WTC11 (cell line): ENCODE measurements around the gene EP400. TPM values are rescaled to one million over a fixed set of nuclear protein-coding genes. Genes with fewer than 3 reads are reported as not detected.

Experiments used
- ATAC-seq: fragments of 200-7000 bp; cut with Tn5 transposase; 2 replicates; pipeline ENCODE4 v1.10.0; 2021; ENCODE audit warnings: mild to moderate bottlenecking, moderate library complexity
- CTCF ChIA-PET: fragments of 300-600 bp; sonication (Branson Sonifier 250); formaldehyde crosslinking; loops from one replicate; lab custom pipeline; 2021; ENCODE audit warnings: antibody characterized with exemption; lab: Charles Lee
- POLR2A ChIA-PET: fragments of 350-600 bp; sonication (Branson Sonifier 250); formaldehyde crosslinking; loops from one replicate; lab custom pipeline; 2021; ENCODE audit warnings: antibody characterized with exemption; lab: Charles Lee
- DNase-seq: peaks from one replicate; pipeline ENCODE4 v3.0.0; 2021; ENCODE audit warnings: low spot score
- H3K27ac Mint-ChIP-seq: 2 replicates; pipeline ENCODE4 v1.8.0; 2021; ENCODE audit warnings: mixed read lengths
- H3K27me3 Mint-ChIP-seq: 2 replicates; pipeline ENCODE4 v1.8.0; 2021; ENCODE audit warnings: low read depth, mild to moderate bottlenecking, moderate library complexity, mixed read lengths
- H3K36me3 Mint-ChIP-seq: 2 replicates; pipeline ENCODE4 v1.8.0; 2021; ENCODE audit warnings: mixed read lengths
- H3K4me1 Mint-ChIP-seq: 2 replicates; pipeline ENCODE4 v1.8.0; 2022; ENCODE audit warnings: mixed read lengths
- H3K4me3 Mint-ChIP-seq: 2 replicates; pipeline ENCODE4 v1.8.0; 2021; ENCODE audit warnings: mild to moderate bottlenecking, moderate library complexity, mixed read lengths
- H3K9me3 Mint-ChIP-seq: 2 replicates; pipeline ENCODE4 v1.8.0; 2021; ENCODE audit warnings: mixed read lengths
- CREB1 ChIP-seq: sonication (generic); formaldehyde crosslinking; IDR thresholded peaks from 2 replicates; pipeline ENCODE4 v1.8.0; 2023; ENCODE audit warnings: mild to moderate bottlenecking, missing genetic modification reagents
- FOXK1 ChIP-seq: sonication (generic); formaldehyde crosslinking; IDR thresholded peaks from 2 replicates; pipeline ENCODE4 v1.8.0; 2022; ENCODE audit warnings: mild to moderate bottlenecking, moderate library complexity, missing genetic modification reagents
- KAT7 ChIP-seq: sonication (generic); formaldehyde crosslinking; IDR thresholded peaks from 2 replicates; pipeline ENCODE4 v1.8.1; 2023; ENCODE audit warnings: missing genetic modification reagents, mild to moderate bottlenecking, borderline replicate concordance
- NFATC4 ChIP-seq: fragments of 250-450 bp; sonication (Bioruptor Pico); IDR thresholded peaks from 2 replicates; pipeline ENCODE4 v1.9.0; 2021; ENCODE audit warnings: mild to moderate bottlenecking
- NFYB ChIP-seq: sonication (generic); formaldehyde crosslinking; conservative IDR thresholded peaks from 2 replicates; pipeline ENCODE4 v1.8.0; 2022; ENCODE audit warnings: low read depth, missing genetic modification reagents
- NR1H2 ChIP-seq: sonication (generic); formaldehyde crosslinking; IDR thresholded peaks from 2 replicates; pipeline ENCODE4 v1.9.0; 2021; ENCODE audit warnings: mild to moderate bottlenecking, moderate library complexity, missing genetic modification reagents
- RELA ChIP-seq: sonication (generic); formaldehyde crosslinking; IDR thresholded peaks from 2 replicates; pipeline ENCODE4 v1.8.1; 2022; ENCODE audit warnings: missing genetic modification reagents, mild to moderate bottlenecking, borderline replicate concordance
- SMAD3 ChIP-seq: sonication (generic); formaldehyde crosslinking; IDR thresholded peaks from 2 replicates; pipeline ENCODE4 v1.8.0; 2022; ENCODE audit warnings: missing genetic modification reagents, mild to moderate bottlenecking, borderline replicate concordance
- total RNA-seq: library from RNA; stranded (reverse); gene quantifications from 3 replicates; pipeline ENCODE4 v1.2.3, GENCODE V29; 2021
- TF ChIP-seq, protein P1 (sequence below): sonication (generic); formaldehyde crosslinking; IDR thresholded peaks from 2 replicates; pipeline ENCODE4 v1.8.0; 2023; ENCODE audit warnings: missing genetic modification reagents, mild to moderate bottlenecking, borderline replicate concordance
- TF ChIP-seq, protein P2 (sequence below): fragments of 250-450 bp; sonication (Bioruptor Pico); IDR thresholded peaks from 2 replicates; pipeline ENCODE4 v1.9.0; 2021; ENCODE audit warnings: mild to moderate bottlenecking
- TF ChIP-seq, protein P3 (sequence below): fragments of 250-450 bp; sonication (Bioruptor Pico); IDR thresholded peaks from 2 replicates; pipeline ENCODE4 v1.9.0; 2021; ENCODE audit warnings: mild to moderate bottlenecking, borderline replicate concordance
- TF ChIP-seq, protein P4 (sequence below): sonication (generic); formaldehyde crosslinking; IDR thresholded peaks from 2 replicates; pipeline ENCODE4 v1.8.1; 2022; ENCODE audit warnings: missing genetic modification reagents, borderline replicate concordance

EP400 gene
- total RNA-seq, 1 experiment from 2014 or later, result 75.8 TPM

DNA sequence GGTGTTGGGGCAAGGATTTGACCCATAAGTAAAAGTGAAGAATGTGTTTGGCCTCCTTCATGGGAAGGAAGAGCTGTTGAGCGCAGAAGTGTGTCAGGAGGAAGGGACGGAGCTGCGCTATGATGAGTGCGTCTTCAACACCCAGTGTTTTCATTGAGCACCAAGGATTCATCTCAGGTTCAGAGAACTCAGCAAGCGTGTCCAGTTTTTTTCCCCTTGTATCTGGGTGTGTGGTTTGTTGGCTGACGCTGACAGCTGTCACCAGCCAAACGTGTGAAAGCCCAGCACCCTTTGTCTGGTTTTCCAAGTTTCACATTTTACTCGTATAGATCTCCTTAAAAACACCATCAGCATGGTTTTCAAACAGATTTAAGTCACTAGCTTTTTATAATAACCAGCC is 12.3 kb downstream of the EP400 start (continued):
- TF ChIP-seq, protein P1, sequence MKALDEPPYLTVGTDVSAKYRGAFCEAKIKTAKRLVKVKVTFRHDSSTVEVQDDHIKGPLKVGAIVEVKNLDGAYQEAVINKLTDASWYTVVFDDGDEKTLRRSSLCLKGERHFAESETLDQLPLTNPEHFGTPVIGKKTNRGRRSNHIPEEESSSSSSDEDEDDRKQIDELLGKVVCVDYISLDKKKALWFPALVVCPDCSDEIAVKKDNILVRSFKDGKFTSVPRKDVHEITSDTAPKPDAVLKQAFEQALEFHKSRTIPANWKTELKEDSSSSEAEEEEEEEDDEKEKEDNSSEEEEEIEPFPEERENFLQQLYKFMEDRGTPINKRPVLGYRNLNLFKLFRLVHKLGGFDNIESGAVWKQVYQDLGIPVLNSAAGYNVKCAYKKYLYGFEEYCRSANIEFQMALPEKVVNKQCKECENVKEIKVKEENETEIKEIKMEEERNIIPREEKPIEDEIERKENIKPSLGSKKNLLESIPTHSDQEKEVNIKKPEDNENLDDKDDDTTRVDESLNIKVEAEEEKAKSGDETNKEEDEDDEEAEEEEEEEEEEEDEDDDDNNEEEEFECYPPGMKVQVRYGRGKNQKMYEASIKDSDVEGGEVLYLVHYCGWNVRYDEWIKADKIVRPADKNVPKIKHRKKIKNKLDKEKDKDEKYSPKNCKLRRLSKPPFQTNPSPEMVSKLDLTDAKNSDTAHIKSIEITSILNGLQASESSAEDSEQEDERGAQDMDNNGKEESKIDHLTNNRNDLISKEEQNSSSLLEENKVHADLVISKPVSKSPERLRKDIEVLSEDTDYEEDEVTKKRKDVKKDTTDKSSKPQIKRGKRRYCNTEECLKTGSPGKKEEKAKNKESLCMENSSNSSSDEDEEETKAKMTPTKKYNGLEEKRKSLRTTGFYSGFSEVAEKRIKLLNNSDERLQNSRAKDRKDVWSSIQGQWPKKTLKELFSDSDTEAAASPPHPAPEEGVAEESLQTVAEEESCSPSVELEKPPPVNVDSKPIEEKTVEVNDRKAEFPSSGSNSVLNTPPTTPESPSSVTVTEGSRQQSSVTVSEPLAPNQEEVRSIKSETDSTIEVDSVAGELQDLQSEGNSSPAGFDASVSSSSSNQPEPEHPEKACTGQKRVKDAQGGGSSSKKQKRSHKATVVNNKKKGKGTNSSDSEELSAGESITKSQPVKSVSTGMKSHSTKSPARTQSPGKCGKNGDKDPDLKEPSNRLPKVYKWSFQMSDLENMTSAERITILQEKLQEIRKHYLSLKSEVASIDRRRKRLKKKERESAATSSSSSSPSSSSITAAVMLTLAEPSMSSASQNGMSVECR (CRISPR knock-in tag), result no peak

DNA sequence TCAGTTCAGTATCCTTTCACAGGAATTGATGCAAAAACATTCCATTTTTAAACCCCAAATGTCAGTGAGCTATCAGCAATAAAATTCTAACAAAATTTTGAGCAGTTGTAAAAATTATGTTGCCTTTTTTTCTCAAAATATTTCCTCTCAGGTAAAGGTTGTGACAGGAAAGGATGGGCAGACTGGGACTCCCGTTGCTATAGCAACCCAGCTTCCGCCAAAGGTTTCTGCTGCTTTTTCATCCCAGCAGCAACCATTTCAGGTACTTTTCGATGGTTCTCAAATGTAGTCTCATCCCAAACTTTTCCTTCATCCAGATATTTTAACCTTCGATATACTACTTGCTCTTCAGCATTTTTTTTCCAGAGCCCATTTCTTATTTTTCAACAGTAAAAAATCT is 13.6 kb downstream of the EP400 start:
- Mint-ChIP-seq H3K27ac (no peak overlapping the region), H3K4me1 (no peaks in the 10 kb centered on the region; the same call in none of the 2 replicates), H3K36me3 (peaks cover 7% of the 10 kb centered on the region), H3K27me3 (no peaks in the 10 kb centered on the region), H3K4me3 (no peak overlapping the region), H3K9me3 (no peaks in the 10 kb centered on the region)
- TF ChIP-seq KAT7 (no peak), RELA (CRISPR knock-in tag) (no peak)
- POLR2A ChIA-PET, result no interaction called here
- DNase-seq, result no peak
- ATAC-seq, result no peak
- CTCF ChIA-PET, result no interaction called here

DNA sequence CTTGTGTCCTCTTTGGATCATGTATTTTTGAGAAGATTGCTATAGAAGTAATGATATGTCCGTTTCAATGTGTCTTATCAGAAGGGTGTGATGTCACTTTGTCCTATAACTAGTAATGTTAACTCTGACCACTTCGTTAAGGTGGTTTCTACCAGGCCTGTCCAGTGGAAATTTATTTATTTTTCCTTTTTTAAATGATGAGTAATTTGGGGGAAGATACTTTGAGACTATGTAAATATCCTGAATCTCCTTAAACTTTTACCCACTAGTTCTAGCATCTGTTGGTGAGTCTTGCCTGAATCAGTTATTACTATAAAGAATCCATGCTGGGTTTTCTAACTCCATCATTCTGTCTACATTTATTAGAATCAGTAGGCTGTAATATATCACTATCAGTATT is 15.3 kb downstream of the EP400 start:
- CTCF ChIA-PET, result no interaction called here
- POLR2A ChIA-PET, result no interaction called here
- peaks cover 7% of the 10 kb centered on the region for H3K36me3 Mint-ChIP-seq
- no peaks in the 10 kb centered on the region for H3K27me3 Mint-ChIP-seq
- no peak for TF ChIP-seq NR1H2 (CRISPR knock-in tag)
- TF ChIP-seq SMAD3, result no peak
- TF ChIP-seq, protein P2, sequence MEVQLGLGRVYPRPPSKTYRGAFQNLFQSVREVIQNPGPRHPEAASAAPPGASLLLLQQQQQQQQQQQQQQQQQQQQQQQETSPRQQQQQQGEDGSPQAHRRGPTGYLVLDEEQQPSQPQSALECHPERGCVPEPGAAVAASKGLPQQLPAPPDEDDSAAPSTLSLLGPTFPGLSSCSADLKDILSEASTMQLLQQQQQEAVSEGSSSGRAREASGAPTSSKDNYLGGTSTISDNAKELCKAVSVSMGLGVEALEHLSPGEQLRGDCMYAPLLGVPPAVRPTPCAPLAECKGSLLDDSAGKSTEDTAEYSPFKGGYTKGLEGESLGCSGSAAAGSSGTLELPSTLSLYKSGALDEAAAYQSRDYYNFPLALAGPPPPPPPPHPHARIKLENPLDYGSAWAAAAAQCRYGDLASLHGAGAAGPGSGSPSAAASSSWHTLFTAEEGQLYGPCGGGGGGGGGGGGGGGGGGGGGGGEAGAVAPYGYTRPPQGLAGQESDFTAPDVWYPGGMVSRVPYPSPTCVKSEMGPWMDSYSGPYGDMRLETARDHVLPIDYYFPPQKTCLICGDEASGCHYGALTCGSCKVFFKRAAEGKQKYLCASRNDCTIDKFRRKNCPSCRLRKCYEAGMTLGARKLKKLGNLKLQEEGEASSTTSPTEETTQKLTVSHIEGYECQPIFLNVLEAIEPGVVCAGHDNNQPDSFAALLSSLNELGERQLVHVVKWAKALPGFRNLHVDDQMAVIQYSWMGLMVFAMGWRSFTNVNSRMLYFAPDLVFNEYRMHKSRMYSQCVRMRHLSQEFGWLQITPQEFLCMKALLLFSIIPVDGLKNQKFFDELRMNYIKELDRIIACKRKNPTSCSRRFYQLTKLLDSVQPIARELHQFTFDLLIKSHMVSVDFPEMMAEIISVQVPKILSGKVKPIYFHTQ (CRISPR knock-in tag), result no peak
- TF ChIP-seq NFYB (CRISPR knock-in tag), result no peak
- no peak for TF ChIP-seq NFATC4 (CRISPR knock-in tag)
- TF ChIP-seq, protein P3, sequence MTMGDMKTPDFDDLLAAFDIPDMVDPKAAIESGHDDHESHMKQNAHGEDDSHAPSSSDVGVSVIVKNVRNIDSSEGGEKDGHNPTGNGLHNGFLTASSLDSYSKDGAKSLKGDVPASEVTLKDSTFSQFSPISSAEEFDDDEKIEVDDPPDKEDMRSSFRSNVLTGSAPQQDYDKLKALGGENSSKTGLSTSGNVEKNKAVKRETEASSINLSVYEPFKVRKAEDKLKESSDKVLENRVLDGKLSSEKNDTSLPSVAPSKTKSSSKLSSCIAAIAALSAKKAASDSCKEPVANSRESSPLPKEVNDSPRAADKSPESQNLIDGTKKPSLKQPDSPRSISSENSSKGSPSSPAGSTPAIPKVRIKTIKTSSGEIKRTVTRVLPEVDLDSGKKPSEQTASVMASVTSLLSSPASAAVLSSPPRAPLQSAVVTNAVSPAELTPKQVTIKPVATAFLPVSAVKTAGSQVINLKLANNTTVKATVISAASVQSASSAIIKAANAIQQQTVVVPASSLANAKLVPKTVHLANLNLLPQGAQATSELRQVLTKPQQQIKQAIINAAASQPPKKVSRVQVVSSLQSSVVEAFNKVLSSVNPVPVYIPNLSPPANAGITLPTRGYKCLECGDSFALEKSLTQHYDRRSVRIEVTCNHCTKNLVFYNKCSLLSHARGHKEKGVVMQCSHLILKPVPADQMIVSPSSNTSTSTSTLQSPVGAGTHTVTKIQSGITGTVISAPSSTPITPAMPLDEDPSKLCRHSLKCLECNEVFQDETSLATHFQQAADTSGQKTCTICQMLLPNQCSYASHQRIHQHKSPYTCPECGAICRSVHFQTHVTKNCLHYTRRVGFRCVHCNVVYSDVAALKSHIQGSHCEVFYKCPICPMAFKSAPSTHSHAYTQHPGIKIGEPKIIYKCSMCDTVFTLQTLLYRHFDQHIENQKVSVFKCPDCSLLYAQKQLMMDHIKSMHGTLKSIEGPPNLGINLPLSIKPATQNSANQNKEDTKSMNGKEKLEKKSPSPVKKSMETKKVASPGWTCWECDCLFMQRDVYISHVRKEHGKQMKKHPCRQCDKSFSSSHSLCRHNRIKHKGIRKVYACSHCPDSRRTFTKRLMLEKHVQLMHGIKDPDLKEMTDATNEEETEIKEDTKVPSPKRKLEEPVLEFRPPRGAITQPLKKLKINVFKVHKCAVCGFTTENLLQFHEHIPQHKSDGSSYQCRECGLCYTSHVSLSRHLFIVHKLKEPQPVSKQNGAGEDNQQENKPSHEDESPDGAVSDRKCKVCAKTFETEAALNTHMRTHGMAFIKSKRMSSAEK (CRISPR knock-in tag), result no peak
- no peak for TF ChIP-seq CREB1
- TF ChIP-seq FOXK1 (CRISPR knock-in tag), result no peak
- TF ChIP-seq, protein P4, sequence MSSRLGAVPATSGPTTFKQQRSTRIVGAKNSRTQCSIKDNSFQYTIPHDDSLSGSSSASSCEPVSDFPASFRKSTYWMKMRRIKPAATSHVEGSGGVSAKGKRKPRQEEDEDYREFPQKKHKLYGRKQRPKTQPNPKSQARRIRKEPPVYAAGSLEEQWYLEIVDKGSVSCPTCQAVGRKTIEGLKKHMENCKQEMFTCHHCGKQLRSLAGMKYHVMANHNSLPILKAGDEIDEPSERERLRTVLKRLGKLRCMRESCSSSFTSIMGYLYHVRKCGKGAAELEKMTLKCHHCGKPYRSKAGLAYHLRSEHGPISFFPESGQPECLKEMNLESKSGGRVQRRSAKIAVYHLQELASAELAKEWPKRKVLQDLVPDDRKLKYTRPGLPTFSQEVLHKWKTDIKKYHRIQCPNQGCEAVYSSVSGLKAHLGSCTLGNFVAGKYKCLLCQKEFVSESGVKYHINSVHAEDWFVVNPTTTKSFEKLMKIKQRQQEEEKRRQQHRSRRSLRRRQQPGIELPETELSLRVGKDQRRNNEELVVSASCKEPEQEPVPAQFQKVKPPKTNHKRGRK (CRISPR knock-in tag), result no peak
- DNase-seq, result no peak
- H3K9me3 Mint-ChIP-seq, result no peaks in the 10 kb centered on the region
- ATAC-seq, result no peak
- no peak overlapping the region for H3K27ac Mint-ChIP-seq
- no peak overlapping the region for H3K4me3 Mint-ChIP-seq
- no peaks in the 10 kb centered on the region for H3K4me1 Mint-ChIP-seq
